ENCODE measurements around the gene TLE4. TPM values are rescaled to one million over a fixed set of nuclear protein-coding genes. Genes with fewer than 3 reads are reported as not detected.
"Not testable (repeated sequence)": the region's sequence is repeated elsewhere in the genome, so short reads cannot be mapped to it uniquely, and the experiment has no call there.

The TLE4 gene
- total and polyA plus RNA-seq, 2 experiments from 2014 or later, result 45.8 to 72.9 TPM

DNA sequence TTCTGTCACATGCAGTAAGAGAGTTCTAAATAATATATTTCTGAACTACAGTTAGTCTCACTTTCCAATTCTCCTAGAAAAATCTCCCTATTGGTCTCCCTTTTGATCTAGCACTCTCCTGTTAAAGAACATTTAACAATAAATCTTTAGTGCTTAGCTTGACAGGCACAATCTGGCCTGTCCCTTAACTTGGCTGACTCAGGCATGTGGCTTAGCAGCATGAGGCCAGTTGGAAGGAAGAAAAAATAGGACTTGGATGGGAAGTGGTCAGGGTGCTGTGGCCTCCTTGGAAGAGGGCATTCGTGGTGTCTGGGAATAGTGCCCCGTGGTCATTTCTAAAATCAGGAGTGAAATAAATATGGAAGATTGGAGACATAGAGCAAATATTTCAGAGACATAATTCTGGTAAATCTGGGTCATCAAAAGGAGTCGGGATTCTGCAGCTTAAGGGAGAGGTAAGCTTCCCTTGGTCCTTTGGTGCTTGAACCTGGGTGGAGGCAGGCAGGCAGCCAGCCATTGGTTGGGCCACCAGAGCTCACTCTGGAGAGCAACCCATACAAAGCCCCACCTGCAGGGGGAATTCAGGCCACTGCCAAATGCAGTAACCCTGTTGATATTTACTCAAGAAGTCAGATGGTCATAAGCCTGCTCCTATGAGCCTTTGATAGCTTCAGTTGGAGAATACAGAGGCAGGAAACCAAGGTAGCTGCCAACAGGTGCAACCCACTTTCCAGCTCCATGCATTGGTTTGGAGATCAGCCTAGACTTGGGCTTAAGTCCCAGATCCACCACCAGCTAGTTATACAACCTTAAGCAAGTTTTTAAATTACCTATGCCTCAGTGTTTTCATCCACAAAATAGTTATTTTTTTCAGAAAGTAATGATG lies 28.8 kb upstream of the TLE4 start:
- DNase-seq (ENCODE audit: low spot score), result no peak
- Histone ChIP-seq H3K27ac (ENCODE audit: low read depth) (no peak overlapping the region), H3K9me2 (ENCODE audit: insufficient read depth) (peaks cover 4% of the 10 kb centered on the region), H3K27me3 (ENCODE audit: insufficient read depth) (no peaks in the 10 kb centered on the region), H3K4me3 (no peak overlapping the region), H3F3A (replicated peaks; ENCODE audit: low read depth) (no peaks in the 10 kb centered on the region), H3K36me3 (ENCODE audit: insufficient read depth) (no peaks in the 10 kb centered on the region), H4K20me1 (replicated peaks; ENCODE audit: insufficient read depth) (no peaks in the 10 kb centered on the region), H3K4me1 (ENCODE audit: insufficient read depth) (no peaks in the 10 kb centered on the region), H3K4me2 (no peak overlapping the region), H3K79me2 (replicated peaks; ENCODE audit: insufficient read depth) (no peaks in the 10 kb centered on the region), H2AFZ (no peak overlapping the region)
- H3K4me3 Mint-ChIP-seq, result no peak overlapping the region
- no peaks in the 10 kb centered on the region for H3K4me1 Mint-ChIP-seq
- no peaks in the 10 kb centered on the region for H3K36me3 Mint-ChIP-seq (ENCODE audit: low read depth)
- TF ChIP-seq, protein P1, sequence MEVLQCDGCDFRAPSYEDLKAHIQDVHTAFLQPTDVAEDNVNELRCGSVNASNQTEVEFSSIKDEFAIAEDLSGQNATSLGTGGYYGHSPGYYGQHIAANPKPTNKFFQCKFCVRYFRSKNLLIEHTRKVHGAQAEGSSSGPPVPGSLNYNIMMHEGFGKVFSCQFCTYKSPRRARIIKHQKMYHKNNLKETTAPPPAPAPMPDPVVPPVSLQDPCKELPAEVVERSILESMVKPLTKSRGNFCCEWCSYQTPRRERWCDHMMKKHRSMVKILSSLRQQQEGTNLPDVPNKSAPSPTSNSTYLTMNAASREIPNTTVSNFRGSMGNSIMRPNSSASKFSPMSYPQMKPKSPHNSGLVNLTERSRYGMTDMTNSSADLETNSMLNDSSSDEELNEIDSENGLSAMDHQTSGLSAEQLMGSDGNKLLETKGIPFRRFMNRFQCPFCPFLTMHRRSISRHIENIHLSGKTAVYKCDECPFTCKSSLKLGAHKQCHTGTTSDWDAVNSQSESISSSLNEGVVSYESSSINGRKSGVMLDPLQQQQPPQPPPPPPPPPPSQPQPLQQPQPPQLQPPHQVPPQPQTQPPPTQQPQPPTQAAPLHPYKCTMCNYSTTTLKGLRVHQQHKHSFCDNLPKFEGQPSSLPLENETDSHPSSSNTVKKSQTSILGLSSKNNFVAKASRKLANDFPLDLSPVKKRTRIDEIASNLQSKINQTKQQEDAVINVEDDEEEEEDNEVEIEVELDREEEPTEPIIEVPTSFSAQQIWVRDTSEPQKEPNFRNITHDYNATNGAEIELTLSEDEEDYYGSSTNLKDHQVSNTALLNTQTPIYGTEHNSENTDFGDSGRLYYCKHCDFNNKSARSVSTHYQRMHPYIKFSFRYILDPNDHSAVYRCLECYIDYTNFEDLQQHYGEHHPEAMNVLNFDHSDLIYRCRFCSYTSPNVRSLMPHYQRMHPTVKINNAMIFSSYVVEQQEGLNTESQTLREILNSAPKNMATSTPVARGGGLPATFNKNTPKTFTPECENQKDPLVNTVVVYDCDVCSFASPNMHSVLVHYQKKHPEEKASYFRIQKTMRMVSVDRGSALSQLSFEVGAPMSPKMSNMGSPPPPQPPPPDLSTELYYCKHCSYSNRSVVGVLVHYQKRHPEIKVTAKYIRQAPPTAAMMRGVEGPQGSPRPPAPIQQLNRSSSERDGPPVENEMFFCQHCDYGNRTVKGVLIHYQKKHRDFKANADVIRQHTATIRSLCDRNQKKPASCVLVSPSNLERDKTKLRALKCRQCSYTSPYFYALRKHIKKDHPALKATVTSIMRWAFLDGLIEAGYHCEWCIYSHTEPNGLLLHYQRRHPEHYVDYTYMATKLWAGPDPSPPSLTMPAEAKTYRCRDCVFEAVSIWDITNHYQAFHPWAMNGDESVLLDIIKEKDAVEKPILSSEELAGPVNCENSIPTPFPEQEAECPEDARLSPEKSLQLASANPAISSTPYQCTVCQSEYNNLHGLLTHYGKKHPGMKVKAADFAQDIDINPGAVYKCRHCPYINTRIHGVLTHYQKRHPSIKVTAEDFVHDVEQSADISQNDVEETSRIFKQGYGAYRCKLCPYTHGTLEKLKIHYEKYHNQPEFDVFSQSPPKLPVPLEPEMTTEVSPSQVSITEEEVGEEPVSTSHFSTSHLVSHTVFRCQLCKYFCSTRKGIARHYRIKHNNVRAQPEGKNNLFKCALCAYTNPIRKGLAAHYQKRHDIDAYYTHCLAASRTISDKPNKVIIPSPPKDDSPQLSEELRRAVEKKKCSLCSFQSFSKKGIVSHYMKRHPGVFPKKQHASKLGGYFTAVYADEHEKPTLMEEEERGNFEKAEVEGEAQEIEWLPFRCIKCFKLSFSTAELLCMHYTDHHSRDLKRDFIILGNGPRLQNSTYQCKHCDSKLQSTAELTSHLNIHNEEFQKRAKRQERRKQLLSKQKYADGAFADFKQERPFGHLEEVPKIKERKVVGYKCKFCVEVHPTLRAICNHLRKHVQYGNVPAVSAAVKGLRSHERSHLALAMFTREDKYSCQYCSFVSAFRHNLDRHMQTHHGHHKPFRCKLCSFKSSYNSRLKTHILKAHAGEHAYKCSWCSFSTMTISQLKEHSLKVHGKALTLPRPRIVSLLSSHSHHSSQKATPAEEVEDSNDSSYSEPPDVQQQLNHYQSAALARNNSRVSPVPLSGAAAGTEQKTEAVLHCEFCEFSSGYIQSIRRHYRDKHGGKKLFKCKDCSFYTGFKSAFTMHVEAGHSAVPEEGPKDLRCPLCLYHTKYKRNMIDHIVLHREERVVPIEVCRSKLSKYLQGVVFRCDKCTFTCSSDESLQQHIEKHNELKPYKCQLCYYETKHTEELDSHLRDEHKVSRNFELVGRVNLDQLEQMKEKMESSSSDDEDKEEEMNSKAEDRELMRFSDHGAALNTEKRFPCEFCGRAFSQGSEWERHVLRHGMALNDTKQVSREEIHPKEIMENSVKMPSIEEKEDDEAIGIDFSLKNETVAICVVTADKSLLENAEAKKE (CRISPR knock-in tag; IDR thresholded peaks at IDR 0.05), result no peak
- TF ChIP-seq, protein P2, sequence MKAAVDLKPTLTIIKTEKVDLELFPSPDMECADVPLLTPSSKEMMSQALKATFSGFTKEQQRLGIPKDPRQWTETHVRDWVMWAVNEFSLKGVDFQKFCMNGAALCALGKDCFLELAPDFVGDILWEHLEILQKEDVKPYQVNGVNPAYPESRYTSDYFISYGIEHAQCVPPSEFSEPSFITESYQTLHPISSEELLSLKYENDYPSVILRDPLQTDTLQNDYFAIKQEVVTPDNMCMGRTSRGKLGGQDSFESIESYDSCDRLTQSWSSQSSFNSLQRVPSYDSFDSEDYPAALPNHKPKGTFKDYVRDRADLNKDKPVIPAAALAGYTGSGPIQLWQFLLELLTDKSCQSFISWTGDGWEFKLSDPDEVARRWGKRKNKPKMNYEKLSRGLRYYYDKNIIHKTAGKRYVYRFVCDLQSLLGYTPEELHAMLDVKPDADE (IDR thresholded peaks at IDR 0.05), result no peak
- no peaks in the 10 kb centered on the region for H3K27me3 Mint-ChIP-seq (ENCODE audit: insufficient read depth, low read depth, poor library complexity)
- peaks cover 3% of the 10 kb centered on the region; the same call in 2 of the 3 replicates for H3K9me3 Mint-ChIP-seq
- ATAC-seq, result no peak
- H3K27ac Mint-ChIP-seq, result no peak overlapping the region

DNA sequence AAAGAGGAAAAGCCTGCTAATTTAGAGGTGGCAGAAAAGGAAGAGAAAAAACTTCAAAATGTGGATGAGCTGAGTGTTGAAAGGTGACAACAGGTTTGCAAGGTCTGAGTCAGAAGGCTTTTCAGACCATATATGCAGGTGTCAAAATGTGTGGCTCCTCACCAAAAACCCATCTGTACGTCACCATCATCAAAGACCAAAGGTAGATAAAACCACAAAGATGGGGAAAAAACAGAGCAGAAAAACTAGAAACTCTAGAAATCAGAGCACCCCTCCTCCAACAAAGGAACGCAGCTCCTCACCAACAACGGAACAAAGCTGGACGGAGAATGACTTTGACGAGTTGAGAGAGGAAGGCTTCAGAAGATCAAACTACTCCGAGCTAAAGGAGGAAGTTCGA lies 27.4 kb upstream of the TLE4 start:
- not testable (repeated sequence) for H3K9me3 Mint-ChIP-seq; H3K4me2 ChIP-seq; H3K27ac ChIP-seq (ENCODE audit: low read depth); H3K36me3 ChIP-seq (ENCODE audit: insufficient read depth); H2AFZ ChIP-seq; H4K20me1 ChIP-seq (replicated peaks; ENCODE audit: insufficient read depth); H3K27me3 Mint-ChIP-seq (ENCODE audit: insufficient read depth, low read depth, poor library complexity); H3F3A ChIP-seq (replicated peaks; ENCODE audit: low read depth); H3K27me3 ChIP-seq (ENCODE audit: insufficient read depth); H3K4me1 Mint-ChIP-seq; H3K27ac Mint-ChIP-seq; H3K36me3 Mint-ChIP-seq (ENCODE audit: low read depth); H3K79me2 ChIP-seq (replicated peaks; ENCODE audit: insufficient read depth); DNase-seq (ENCODE audit: low spot score); H3K4me1 ChIP-seq (ENCODE audit: insufficient read depth); H3K9me2 ChIP-seq (ENCODE audit: insufficient read depth); ATAC-seq; H3K4me3 Mint-ChIP-seq; H3K4me3 ChIP-seq

All from GM23338 (cell line).